Suprapubic skin (tissue), 4 donors: ENCODE measurements around the gene ACTR10. TPM values are rescaled to one million over a fixed set of nuclear protein-coding genes. Genes with fewer than 3 reads are reported as not detected.

Source experiments
- DNase-seq, 2 donors: peaks; one replicate each; pipeline ENCODE4 v3.0.0-alpha.2; 2019; ENCODE audit warnings: low spot score in 2 of 2
- H3K27ac ChIP-seq: fragments of 200-600 bp; sonication (generic); one replicate; pipeline ENCODE4 v1.5.1; 2019
- H3K27me3 ChIP-seq: fragments of 200-600 bp; sonication (generic); one replicate; pipeline ENCODE4 v1.5.1; 2019
- H3K36me3 ChIP-seq: fragments of 200-600 bp; sonication (generic); one replicate; pipeline ENCODE4 v1.5.1; 2019
- H3K4me1 ChIP-seq: fragments of 200-600 bp; sonication (generic); one replicate; pipeline ENCODE4 v1.5.1; 2019
- H3K4me3 ChIP-seq: fragments of 200-600 bp; sonication (generic); one replicate; pipeline ENCODE4 v1.5.1; 2019; ENCODE audit warnings: mild to moderate bottlenecking
- H3K9me3 ChIP-seq: fragments of 200-600 bp; sonication (generic); one replicate; pipeline ENCODE4 v1.5.1; 2019
- EP300 ChIP-seq: sonication (generic); formaldehyde crosslinking; IDR thresholded peaks from one replicate; pipeline ENCODE4 v1.6.1; 2017; ENCODE audit warnings: antibody characterized with exemption
- POLR2A ChIP-seq, 2 donors: fragments of 450-650 bp; IDR thresholded peaks; one replicate each; pipeline ENCODE4 v1.6.1; 2017; ENCODE audit warnings: antibody characterized with exemption in 2 of 2, mild to moderate bottlenecking in 2 of 2, moderate library complexity in 2 of 2
- POLR2AphosphoS5 ChIP-seq, 3 donors: sonication (generic); formaldehyde crosslinking; IDR thresholded peaks; one replicate each; pipeline ENCODE4 v1.6.1; 2017; ENCODE audit warnings: antibody characterized with exemption in 3 of 3
- WGBS: methylation state at CpG from one replicate; pipeline ENCODE4 v1.1.5; 2018; 5-methylcytosine and 5-hydroxymethylcytosine counted together
- total RNA-seq, 4 donors: library from RNA; depleted of rRNA; stranded (reverse); fragments of >200 nt; gene quantifications; one replicate each; pipeline ENCODE4 v1.1.0, GENCODE V29; 2016
- TF ChIP-seq, protein P1 (sequence below), 2 donors: fragments of 200-600 bp in 1 of 2; fragments of 450-650 bp in 1 of 2; sonication (generic) in 1 of 2; IDR thresholded peaks; one replicate each; pipeline ENCODE4 v1.5.1; 2016 to 2019; ENCODE audit warnings: antibody characterized with exemption in 2 of 2, mild to moderate bottlenecking in 1 of 2, moderate library complexity in 1 of 2

The ACTR10 gene
- total RNA-seq, 4 donors from 2014 or later = 39.3 to 66.9 (median 54.8) TPM

DNA sequence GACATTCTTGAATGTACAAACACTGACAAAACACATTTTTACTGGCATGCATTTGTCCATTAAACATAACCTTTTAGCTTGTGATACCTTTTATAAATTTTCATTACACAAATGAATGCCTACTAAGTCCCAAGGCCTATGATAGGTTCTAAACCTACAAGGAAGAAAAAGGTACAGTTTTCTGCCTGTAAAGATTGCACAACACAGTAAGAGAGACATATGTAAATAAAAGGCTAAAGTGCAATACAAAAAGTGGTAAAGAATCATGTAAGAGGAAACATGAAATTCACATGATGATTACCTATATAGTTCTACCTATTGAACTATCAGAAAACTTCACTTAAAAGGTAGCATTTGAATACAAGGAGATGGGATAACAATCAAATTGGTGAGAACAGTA is 83.8 kb downstream of the ACTR10 start:
- Histone ChIP-seq H3K36me3 (peaks cover 55% of the 10 kb centered on the region), H3K27ac (no peak overlapping the region), H3K4me1 (peaks cover 25% of the 10 kb centered on the region), H3K9me3 (no peaks in the 10 kb centered on the region), H3K27me3 (no peaks in the 10 kb centered on the region), H3K4me3 (no peak overlapping the region)
- no peak for DNase-seq
- no peak for TF ChIP-seq EP300
- no peak for TF ChIP-seq POLR2AphosphoS5 (IDR thresholded peaks at IDR 0.05)
- TF ChIP-seq, protein P1, sequence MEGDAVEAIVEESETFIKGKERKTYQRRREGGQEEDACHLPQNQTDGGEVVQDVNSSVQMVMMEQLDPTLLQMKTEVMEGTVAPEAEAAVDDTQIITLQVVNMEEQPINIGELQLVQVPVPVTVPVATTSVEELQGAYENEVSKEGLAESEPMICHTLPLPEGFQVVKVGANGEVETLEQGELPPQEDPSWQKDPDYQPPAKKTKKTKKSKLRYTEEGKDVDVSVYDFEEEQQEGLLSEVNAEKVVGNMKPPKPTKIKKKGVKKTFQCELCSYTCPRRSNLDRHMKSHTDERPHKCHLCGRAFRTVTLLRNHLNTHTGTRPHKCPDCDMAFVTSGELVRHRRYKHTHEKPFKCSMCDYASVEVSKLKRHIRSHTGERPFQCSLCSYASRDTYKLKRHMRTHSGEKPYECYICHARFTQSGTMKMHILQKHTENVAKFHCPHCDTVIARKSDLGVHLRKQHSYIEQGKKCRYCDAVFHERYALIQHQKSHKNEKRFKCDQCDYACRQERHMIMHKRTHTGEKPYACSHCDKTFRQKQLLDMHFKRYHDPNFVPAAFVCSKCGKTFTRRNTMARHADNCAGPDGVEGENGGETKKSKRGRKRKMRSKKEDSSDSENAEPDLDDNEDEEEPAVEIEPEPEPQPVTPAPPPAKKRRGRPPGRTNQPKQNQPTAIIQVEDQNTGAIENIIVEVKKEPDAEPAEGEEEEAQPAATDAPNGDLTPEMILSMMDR (IDR thresholded peaks at IDR 0.05) = no peak
- TF ChIP-seq POLR2A (IDR thresholded peaks at IDR 0.05) = no peak

GRCh38 chr14:58285132-58285531 is 85.2 kb downstream of the ACTR10 start:
- TF ChIP-seq, protein P1 (IDR thresholded peaks at IDR 0.05) = no peak
- TF ChIP-seq POLR2AphosphoS5 (IDR thresholded peaks at IDR 0.05) = no peak
- no peak for TF ChIP-seq EP300
- TF ChIP-seq POLR2A (IDR thresholded peaks at IDR 0.05) = no peak
- no peak overlapping the region for H3K4me3 ChIP-seq
- H3K27ac ChIP-seq = no peak overlapping the region
- H3K9me3 ChIP-seq = no peaks in the 10 kb centered on the region
- H3K27me3 ChIP-seq = no peaks in the 10 kb centered on the region
- WGBS = 96% methylated on average over 4 of the region's 4 CpGs
- H3K4me1 ChIP-seq = peaks cover 25% of the 10 kb centered on the region
- H3K36me3 ChIP-seq = peaks cover 56% of the 10 kb centered on the region
- no peak for DNase-seq

Other genes starting within 250 kb of the ACTR10 start
- 1 to 10 TPM; 2.8 to 4.7 (median 3.7) TPM for gene ARMH4, start 47.9 kb upstream of the ACTR10 start, total RNA-seq
- 10 to 100 TPM; 78.4 to 92.2 (median 82.4) TPM for gene PSMA3, start 44.7 kb downstream of the ACTR10 start, total RNA-seq
- 10 to 100 TPM; 11.0 to 42.2 (median 14.4) TPM for gene ARID4A, start 98.4 kb downstream of the ACTR10 start, total RNA-seq
- gene TOMM20L, start 195.8 kb downstream of the ACTR10 start, total RNA-seq = 1 to 10 TPM in 1 of 4 donors, not detected in 3; 2.7 TPM
- 10 to 100 TPM; 44.9 to 61.7 (median 57.6) TPM for gene TIMM9, start 227.4 kb downstream of the ACTR10 start, total RNA-seq
- gene KIAA0586, start 227.6 kb downstream of the ACTR10 start, total RNA-seq = 10 to 100 TPM; 11.1 to 37.1 (median 16.5) TPM